ENCODE results near the gene ZNF385D.

DNA sequence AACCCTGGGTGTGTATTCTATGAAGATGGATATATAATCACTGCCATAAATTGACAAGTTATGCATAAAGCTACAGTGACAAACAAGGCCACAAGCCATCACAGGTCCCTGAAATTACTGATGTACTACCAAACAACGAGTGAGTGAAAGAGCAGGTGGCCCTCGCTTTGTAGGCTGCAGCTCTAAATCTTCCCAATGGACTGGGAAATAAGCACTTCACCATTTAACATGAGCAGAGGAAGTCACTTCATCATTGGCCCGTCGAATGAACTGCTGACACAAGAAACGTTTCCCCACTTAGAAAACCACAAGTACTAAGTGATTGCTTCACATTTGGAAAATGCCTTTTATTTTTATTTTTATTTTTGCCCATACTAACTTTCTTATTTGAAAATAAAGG is 218.0 kb downstream of the ZNF385D start:
- TF ChIP-seq CTCF (optimal IDR thresholded peaks at IDR 0.05 in 1 of 3, IDR thresholded peaks at IDR 0.05 in 1 of 3, conservative IDR thresholded peaks at IDR 0.05 in 1 of 3; ENCODE audit: extremely low read depth in 1 of 3, insufficient read depth in 2 of 3, low read length in 3 of 3) = no peak
- TF ChIP-seq EZH2 (IDR thresholded peaks at IDR 0.05; ENCODE audit: low read length) = no peak

Data from keratinocyte (primary cell).